GM19372 (cell line): ENCODE measurements around the gene DTNBP1.

Source experiments
- ATAC-seq: cut with Tn5 transposase; IDR thresholded peaks from one replicate; pipeline ENCODE4 v1.9.1; 2021; ENCODE audit warnings: mild to moderate bottlenecking, low read depth, moderate library complexity; ENCODE audit not compliant: unreplicated experiment

Gene DTNBP1

DNA sequence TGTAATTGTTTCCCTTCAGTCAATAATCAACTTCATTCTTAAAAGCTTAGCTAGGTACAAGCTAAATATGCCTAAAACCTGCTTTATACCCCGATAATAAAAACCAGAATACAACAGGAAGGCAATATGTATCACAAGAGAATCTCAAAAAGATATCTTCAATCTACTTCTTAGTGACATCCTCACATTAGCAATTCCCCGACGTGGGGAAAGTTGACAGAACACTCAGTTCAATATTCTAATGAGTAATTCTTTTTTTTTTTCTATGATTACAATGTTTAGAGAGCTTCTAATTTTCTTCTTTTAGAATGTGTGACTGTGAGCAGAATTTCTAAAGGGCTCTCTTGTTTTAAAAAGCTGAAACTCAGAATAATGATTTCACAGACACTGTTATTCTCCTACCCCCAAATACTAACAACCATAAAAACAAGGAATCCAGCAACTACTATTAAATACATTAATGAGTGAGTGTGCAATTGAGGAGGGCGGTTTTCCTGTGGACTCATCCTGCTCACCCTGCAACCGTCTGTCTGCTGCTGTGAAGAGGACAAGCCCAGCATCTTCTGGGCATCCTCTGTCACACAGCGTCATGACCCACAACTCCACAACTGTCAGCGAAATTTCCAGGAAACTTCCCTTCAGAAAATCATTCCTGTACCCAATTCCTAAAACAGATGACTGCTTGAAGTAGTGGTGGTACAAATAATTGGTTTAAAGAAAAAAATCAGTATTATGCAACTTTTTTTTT, 68.1 kb downstream of the DTNBP1 start:
- no peak for ATAC-seq

DNA sequence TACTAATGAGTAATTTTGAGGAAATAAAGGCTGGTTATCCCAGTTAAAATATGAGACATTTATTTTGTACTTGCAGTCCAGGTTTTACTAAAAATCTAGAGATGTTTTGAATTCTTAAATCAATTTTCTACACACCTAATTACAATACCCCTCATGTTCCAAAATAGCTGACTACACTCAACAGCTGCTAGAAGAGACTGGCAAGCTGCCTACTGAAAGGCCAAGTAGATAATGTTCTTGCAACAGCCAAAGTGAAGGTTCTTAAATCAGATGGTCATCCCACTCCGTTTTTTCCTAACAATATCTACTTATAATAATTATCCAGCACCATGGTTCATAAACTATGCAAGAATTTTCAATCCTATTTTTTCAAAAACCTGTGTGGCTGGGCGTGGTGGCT, 69.0 kb downstream of the DTNBP1 start:
- ATAC-seq, result no peak

GRCh38 chr6:15592610-15593009, 70.2 kb downstream of the DTNBP1 start:
- ATAC-seq, result no peak

- ATAC-seq, result no peak
These were observed 73.7 kb downstream of the DTNBP1 start for GRCh38 chr6:15588971-15589634.

DNA sequence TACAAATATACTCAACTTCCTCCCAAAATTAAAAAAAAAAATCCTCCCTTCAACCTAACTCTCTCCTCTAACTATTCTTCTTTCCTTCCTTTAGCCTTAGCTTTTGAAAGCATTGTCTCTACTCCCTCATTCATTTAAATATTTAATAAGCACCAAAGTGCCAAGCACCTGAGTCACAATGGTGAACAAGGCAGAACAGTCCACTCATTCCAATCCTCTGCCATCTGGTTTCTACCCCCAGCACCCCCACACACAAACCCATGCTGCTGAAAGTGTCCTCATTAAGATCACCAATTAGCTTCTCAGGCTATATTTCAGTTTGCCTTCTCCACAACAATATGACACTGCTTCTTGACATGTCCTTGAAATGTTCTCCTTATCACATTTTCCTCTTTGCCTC, 76.3 kb downstream of the DTNBP1 start:
- ATAC-seq, result no peak

- ATAC-seq, result no peak
These were observed 77.0 kb downstream of the DTNBP1 start for GRCh38 chr6:15585760-15586214.

DNA sequence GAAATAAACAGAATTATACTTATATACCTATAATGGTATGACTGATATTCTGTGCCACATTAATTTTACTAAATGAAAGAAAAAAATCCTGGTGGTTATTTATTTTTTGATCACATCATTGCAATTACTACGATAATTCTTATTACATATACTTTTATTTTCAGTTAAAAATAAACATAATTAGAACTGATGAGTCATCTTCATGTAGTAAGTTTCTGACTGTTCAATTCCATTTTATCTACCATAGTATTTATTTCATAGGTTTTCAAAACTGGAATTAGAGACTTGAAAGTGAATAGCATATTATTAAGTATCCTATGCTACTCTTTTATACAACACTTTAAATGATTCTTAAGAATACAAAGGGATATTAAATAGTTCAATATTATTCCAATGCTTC, 80.3 kb downstream of the DTNBP1 start:
- ATAC-seq, result no peak

- no peak for ATAC-seq
These were observed 81.1 kb downstream of the DTNBP1 start for GRCh38 chr6:15581751-15582150.

- no peak for ATAC-seq
These were observed 82.5 kb downstream of the DTNBP1 start for GRCh38 chr6:15580326-15580725.

DNA sequence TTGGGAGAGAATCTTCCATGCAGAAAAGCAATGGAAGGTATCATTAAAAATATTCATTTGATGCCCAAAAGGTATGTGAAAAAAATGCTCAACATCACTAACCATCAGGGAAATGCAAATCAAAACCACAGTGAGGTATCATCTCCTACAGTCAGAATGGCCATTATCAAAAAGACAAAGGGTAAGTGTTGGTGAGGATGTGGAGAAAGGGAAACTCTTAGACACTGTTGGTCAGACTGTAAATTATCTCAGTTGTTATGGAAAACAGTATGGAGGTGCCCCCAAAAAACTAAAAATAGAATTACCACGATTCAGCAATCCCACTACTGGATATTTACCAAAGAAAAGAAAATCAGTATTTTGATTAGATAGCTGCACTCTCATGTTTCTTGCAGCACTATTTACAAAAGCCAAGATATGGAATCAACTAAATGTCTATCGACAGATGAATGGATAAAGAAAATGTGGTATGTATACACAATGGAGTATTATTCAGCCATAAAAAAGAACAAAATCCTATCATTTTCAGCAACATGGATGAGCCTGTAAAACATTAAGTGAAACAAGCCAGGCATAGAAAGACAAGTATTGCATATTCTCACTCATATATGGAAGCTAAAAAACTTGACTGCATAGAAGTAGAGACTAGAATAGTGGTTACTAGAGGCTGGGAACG, 84.0 kb downstream of the DTNBP1 start:
- no peak for ATAC-seq

- no peak for ATAC-seq
These were observed 85.2 kb downstream of the DTNBP1 start for GRCh38 chr6:15577550-15578171.

GRCh38 chr6:15577106-15577505, 85.7 kb downstream of the DTNBP1 start:
- no peak for ATAC-seq

DNA sequence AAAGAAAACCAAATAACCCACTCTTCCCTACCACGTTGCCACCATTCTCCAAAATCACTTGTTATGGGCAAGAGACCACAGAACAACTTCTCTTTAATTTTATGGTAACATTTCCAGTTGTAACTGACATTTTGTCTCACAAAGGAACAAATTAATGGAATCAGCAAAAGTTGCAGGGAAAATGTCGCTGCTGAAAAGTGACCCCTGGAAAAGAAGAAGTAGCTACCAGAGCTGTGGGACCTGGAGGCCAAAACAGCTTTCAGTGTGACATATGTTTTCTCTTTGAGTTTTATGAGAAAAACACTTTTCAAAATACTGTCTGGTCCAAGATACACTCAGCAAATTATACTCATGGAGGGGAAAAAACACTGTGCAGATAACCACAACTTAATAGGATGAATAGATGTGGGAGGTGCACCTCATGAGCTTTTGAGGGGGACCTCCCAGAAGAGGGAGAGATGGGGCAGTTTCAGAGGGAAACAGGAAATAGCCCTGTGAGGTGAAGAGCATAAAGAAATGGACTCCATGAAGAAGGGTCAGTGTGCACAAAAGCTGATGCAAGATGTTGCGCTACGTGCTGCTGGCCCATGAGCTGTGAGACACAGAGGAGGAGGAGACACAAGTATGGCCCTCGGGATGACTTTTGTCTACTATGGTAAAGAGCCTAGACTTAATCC, 87.3 kb downstream of the DTNBP1 start:
- no peak for ATAC-seq

GRCh38 chr6:15574486-15574885, 88.3 kb downstream of the DTNBP1 start:
- no peak for ATAC-seq

DNA sequence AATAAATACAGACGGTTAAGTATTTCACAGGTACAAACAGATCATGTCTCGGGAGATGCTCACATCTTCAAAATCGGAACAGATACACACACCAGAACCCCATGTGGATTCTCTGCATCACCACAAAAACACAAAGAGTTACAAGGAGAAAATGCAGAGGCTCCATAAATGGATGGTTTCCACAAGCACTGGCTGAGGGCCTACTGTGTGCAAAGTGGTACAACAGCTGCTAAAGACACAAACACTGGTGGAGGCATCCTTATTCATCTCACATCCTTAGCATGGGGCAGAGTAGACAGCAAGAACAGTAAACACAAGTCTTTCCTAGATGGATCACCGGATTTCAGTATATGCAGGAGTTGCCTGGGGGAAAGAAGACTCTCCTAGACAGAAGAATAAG, 88.8 kb downstream of the DTNBP1 start:
- no peak for ATAC-seq

DNA sequence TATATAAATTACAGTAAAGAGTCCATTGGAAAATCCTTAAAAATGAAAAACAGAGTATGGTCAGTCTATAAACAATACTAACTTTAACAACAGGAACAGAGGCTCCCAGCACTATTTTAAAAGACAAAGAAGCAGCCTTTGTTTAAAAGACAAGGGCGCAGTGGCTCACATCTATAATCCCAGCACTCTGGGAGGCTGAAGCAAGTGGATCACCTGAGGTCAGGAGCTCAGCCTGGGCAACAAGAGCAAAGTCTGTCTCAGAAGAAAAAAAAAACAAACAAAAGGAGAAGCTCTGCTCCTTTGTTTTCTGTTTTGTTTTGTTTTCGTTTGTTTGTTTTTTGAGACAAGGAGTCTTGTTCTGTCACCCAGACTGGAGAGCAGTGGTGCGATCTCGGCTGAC, 89.4 kb downstream of the DTNBP1 start:
- no peak for ATAC-seq

DNA sequence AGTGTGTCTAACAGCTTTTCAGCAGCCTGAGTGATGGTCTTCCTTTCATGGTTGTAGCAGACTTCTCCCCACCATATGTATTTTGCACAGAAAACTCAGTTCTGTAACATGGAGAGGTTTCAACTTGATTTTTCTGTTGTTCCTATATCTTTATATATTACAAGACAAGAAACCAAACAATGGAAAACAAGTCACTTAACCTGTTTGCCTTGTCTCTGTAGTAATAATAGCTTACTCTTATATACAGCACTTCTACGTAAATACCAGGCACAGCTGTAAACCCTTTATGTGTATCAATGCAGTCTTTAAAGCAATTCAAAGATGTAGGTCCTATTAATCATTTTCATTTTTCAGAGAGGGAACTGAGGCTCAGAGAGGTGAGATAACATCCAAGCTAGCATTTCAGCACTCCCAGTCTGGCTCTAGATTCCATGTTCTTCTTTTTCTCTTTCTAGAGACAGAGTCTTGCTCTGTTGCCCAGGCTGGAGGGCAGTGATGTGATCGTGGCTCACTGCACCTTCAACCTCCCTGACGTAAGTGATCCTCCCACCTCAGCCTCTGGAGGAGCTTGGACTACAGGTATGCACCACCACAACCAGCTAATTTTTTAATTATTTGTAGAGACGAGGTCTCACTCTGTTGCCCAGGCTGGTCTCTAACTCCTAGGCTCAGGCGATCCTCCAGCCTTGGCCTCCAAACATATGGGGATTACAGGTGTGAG, 90.4 kb downstream of the DTNBP1 start:
- no peak for ATAC-seq

DNA sequence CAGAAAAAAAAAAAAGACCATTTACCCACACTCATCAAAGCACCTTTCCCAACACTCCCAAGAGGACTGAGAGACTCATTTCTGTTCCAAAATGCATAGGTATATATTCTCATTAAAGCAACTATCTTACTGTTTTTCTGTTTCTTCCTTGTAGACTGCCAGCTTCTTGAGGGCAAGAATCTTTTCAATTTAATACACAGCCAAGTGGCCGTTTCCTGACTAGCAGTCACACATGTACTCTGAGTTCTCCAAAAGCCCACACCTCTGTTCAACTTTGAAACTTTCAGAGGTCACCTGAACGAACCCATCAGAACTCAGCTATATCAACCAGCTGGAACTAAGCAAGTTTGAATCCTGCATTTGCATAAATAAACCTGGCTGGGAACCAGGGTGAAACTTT, 92.7 kb downstream of the DTNBP1 start:
- no peak for ATAC-seq

DNA sequence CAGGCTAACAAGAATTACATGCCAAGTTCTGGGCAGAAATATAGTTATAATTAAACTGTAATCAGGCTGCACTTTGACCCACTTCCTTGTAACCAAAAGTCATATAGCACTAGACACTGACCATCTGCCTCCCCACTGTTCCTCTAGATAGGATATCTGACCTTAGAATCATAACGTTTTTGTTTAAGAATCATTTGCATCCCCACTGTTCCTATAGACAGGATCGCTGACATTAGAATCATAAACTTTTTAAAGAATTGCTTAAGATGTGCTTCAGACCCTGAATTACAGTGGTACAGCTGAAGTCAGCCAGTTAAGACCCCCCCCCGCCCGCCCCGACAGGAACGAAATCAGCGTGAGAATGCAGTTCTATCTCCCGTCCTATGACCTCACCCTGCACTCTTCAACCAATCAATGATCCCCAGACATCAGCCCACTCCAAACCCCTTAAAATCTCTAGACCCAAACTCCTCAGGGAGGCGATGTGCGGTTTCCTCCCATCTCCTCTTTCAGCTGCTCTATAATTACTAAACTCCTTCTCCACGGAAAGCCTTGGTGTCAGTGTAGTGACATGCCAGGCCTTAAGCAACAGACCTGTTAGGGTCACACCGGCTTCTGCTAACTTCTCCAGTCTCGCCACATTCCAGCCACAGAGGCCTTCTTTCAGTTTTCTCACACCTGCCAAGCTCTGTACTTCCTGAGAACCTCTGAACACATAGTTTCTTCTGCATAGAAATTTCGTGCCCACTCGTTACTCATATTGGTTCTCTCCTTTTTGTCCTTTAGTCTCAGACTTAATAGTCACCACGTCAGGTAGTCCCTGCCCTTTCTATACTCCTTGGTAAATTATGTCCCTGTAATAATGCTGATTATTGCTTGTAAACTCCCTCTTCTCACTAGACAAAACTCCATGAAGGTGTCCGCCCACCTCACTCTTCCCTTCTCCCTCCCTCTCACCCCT, 93.5 kb downstream of the DTNBP1 start:
- no peak for ATAC-seq
